NB4 (cell line): ENCODE results near the gene BMAL1.
A peak's percentile ranks its signal among the peaks of the same experiment; 100 is the strongest.

Experiments used
- DNase-seq: peaks from one replicate; pipeline ENCODE4 v3.0.0; 2010; ENCODE audit warnings: low read depth
- H3K4me3 ChIP-seq: one replicate; pipeline ENCODE4 v1.5.1; 2011; ENCODE audit warnings: mild to moderate bottlenecking, low read depth, low read length, moderate library complexity
- MAX ChIP-seq: IDR thresholded peaks from 2 replicates; pipeline ENCODE4 v1.6.1; 2011; ENCODE audit warnings: low read depth, low read length
- MYC ChIP-seq: IDR thresholded peaks from 2 replicates; pipeline ENCODE4 v1.6.1; 2011; ENCODE audit warnings: low read depth, low read length
- POLR2A ChIP-seq: IDR thresholded peaks from 2 replicates; pipeline ENCODE4 v1.6.1; 2011; ENCODE audit warnings: mild to moderate bottlenecking; ENCODE audit not compliant: insufficient read length; ENCODE audit errors: extremely low read depth
- TF ChIP-seq, protein P1 (sequence below): IDR thresholded peaks from one replicate; pipeline ENCODE4 v1.5.1; 2012; ENCODE audit warnings: low read depth, low read length

The BMAL1 gene

GRCh38 chr11:13235895-13236294 lies 41.7 kb upstream of the BMAL1 start:
- TF ChIP-seq, protein P1, sequence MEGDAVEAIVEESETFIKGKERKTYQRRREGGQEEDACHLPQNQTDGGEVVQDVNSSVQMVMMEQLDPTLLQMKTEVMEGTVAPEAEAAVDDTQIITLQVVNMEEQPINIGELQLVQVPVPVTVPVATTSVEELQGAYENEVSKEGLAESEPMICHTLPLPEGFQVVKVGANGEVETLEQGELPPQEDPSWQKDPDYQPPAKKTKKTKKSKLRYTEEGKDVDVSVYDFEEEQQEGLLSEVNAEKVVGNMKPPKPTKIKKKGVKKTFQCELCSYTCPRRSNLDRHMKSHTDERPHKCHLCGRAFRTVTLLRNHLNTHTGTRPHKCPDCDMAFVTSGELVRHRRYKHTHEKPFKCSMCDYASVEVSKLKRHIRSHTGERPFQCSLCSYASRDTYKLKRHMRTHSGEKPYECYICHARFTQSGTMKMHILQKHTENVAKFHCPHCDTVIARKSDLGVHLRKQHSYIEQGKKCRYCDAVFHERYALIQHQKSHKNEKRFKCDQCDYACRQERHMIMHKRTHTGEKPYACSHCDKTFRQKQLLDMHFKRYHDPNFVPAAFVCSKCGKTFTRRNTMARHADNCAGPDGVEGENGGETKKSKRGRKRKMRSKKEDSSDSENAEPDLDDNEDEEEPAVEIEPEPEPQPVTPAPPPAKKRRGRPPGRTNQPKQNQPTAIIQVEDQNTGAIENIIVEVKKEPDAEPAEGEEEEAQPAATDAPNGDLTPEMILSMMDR: no peak
- TF ChIP-seq POLR2A: no peak
- no peak for TF ChIP-seq MAX
- no peak for TF ChIP-seq MYC
- no peak overlapping the region for H3K4me3 ChIP-seq
- no peak for DNase-seq

GRCh38 chr11:13236626-13237025 lies 41.0 kb upstream of the BMAL1 start:
- H3K4me3 ChIP-seq: no peak overlapping the region
- DNase-seq: no peak
- TF ChIP-seq, protein P1: no peak
- TF ChIP-seq POLR2A (no peak), MYC (no peak), MAX (no peak)

- no peak for DNase-seq
- TF ChIP-seq POLR2A: no peak
- no peak overlapping the region for H3K4me3 ChIP-seq
Measured at GRCh38 chr11:13237761-13238160, 39.8 kb upstream of the BMAL1 start.

DNA sequence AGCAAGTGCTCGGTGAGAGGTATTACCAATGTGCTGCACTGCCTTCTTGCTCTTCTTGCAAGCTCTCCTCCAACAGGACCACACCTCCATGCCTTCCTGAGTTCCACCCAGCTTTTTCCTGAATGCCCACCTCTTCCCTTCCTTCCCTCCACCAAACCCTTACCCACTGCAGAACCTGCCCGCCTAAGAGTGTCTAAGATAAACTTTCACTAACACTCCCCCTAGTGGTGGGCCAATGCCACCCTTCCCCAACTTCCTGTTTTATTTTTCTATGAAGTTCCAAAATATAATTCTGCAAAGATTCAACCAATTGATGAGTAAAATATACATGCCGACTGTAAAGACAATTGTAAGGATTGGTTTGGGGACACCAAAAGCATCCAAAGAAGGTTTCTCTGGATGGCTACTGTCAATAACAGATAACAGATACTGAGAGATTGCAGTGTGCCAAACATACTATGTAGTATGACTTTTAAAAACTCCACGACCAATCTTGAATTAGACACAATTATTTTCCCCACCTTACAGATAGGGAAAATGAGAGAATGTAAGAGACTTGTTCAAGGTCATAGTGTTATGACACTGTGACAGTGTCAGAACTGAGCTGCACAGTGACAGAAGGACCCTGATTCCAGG lies 38.6 kb upstream of the BMAL1 start:
- peak; percentile 57 for DNase-seq
- TF ChIP-seq POLR2A (no peak), MAX (no peak), MYC (no peak)
- TF ChIP-seq, protein P1: peak; percentile 69
- no peak overlapping the region for H3K4me3 ChIP-seq

DNA sequence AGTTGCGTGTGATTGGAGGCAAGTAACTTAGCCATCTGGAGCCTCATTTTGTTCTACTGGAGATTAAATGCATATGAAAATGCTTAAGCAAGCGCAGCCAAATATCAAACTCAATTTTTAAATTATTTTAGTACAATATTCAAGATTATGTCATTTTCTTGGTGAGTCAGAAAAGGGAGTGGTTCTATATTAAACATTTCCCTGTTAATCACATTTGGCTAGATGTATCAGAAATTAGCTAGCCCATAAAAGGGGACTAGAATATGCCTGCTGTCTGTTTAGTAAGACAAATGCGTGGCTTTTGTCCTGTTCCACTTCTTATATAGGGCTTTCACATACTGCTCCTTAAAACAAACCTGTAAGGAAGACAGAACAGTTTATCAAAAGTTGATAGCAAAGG lies 35.0 kb upstream of the BMAL1 start:
- no peak for DNase-seq
- TF ChIP-seq POLR2A (no peak), MAX (no peak)
- TF ChIP-seq, protein P1: no peak
- no peak overlapping the region for H3K4me3 ChIP-seq

DNA sequence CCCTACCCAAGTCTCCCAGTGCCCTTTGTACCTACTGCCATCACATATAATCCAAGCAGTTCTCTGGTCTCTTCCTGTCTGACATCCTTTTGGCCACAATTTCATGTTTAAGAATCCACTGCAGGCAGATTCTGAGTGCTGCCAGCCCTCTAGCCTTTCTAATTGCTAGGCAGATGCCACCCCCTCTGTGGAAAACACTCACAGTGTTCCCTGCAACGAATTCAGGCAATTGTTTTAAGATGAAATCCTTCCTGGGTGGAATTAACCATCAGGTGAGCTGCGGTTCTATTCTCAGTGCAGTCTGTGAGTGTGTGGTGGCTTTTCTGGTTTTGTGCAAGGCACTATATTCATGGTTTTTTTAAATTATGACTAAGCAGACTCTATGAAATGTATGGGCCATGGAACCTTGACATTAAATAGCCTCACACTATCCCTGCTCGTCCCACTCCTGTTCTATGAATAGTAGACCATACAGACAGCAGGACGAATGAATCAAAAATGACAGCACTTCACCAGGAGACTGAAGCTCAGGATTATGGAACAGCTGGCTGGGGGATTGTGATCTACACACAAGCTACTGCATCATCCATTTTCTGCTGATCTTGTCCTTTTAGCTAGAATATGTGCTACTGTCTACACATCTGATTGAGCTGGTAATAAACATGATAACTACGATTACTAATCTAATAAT lies 29.8 kb upstream of the BMAL1 start:
- DNase-seq: no peak
- TF ChIP-seq POLR2A: no peak
- H3K4me3 ChIP-seq: no peak overlapping the region

GRCh38 chr11:13249177-13249576 lies 28.4 kb upstream of the BMAL1 start:
- H3K4me3 ChIP-seq: no peak overlapping the region
- TF ChIP-seq POLR2A (no peak), MYC (no peak), MAX (no peak)
- TF ChIP-seq, protein P1: no peak
- DNase-seq: no peak
